H9 (cell line): ENCODE measurements around the gene XPNPEP3. TPM values are rescaled to one million over a fixed set of nuclear protein-coding genes. Genes with fewer than 3 reads are reported as not detected.

Experiments
- DNase-seq: peaks from one replicate; pipeline ENCODE4 v3.0.0-alpha.2; 2017
- H2AFZ ChIP-seq: one replicate; pipeline ENCODE4 v1.6.1; 2013; ENCODE audit warnings: mild to moderate bottlenecking, low read length, control low read depth, moderate library complexity
- H2AK5ac ChIP-seq: 2 replicates; pipeline ENCODE4 v1.6.1; 2013; ENCODE audit warnings: low read length, control low read depth, mixed read lengths; ENCODE audit not compliant: insufficient read length
- H2BK120ac ChIP-seq: one replicate; pipeline ENCODE4 v1.6.1; 2013; ENCODE audit warnings: low read depth, mild to moderate bottlenecking, low read length, control low read depth, inconsistent platforms; ENCODE audit not compliant: poor library complexity, severe bottlenecking
- H2BK12ac ChIP-seq: 2 replicates; pipeline ENCODE4 v1.6.1; 2013; ENCODE audit warnings: low read length, control low read depth, mixed read lengths, low read depth; ENCODE audit not compliant: insufficient read length
- H2BK15ac ChIP-seq: 2 replicates; pipeline ENCODE4 v1.6.1; 2013; ENCODE audit warnings: low read depth, low read length, control low read depth
- H2BK20ac ChIP-seq: one replicate; pipeline ENCODE4 v1.6.1; 2013; ENCODE audit warnings: low read depth, mild to moderate bottlenecking, low read length, control low read depth, inconsistent platforms; ENCODE audit not compliant: poor library complexity, severe bottlenecking
- H2BK5ac ChIP-seq: 2 replicates; pipeline ENCODE4 v1.6.1; 2013; ENCODE audit warnings: low read length, control low read depth, mixed read lengths; ENCODE audit not compliant: insufficient read length
- H3K14ac ChIP-seq: 2 replicates; pipeline ENCODE4 v1.6.1; 2013; ENCODE audit warnings: low read length, control low read depth; ENCODE audit not compliant: insufficient read depth
- H3K18ac ChIP-seq: 2 replicates; pipeline ENCODE4 v1.6.1; 2013; ENCODE audit warnings: low read depth, mild to moderate bottlenecking, mixed read lengths, low read length, control low read depth; ENCODE audit not compliant: insufficient read length
- H3K23ac ChIP-seq: 2 replicates; pipeline ENCODE4 v1.6.1; 2013; ENCODE audit warnings: low read length, control low read depth, mixed read lengths, low read depth; ENCODE audit not compliant: insufficient read length
- H3K23me2 ChIP-seq: 2 replicates; pipeline ENCODE4 v1.6.1; 2013; ENCODE audit warnings: low read depth, mild to moderate bottlenecking, mixed read lengths, low read length, control low read depth; ENCODE audit not compliant: insufficient read length, poor library complexity, severe bottlenecking
- H3K27ac ChIP-seq: 2 replicates; pipeline ENCODE4 v1.5.1; 2013; ENCODE audit warnings: low read length, control low read depth, mixed read lengths, low read depth; ENCODE audit not compliant: insufficient read length
- H3K27me3 ChIP-seq: 2 replicates; pipeline ENCODE4 v1.6.1; 2013; ENCODE audit warnings: low read length, control low read depth, inconsistent platforms; ENCODE audit not compliant: insufficient read depth
- H3K4ac ChIP-seq: 2 replicates; pipeline ENCODE4 v1.6.1; 2013; ENCODE audit warnings: low read depth, mild to moderate bottlenecking, control low read depth, inconsistent platforms, low read length, moderate library complexity
- H3K4me1 ChIP-seq: 2 replicates; pipeline ENCODE4 v1.6.1; 2013; ENCODE audit warnings: low read length, control low read depth, inconsistent platforms; ENCODE audit not compliant: insufficient read depth
- H3K4me2 ChIP-seq: 2 replicates; pipeline ENCODE4 v1.6.1; 2013; ENCODE audit warnings: low read length, control low read depth, mixed read lengths; ENCODE audit not compliant: insufficient read length, insufficient read depth
- H3K56ac ChIP-seq: 2 replicates; pipeline ENCODE4 v1.6.1; 2013; ENCODE audit warnings: low read depth, mild to moderate bottlenecking, mixed read lengths, low read length, control low read depth; ENCODE audit not compliant: insufficient read length
- H3K79me1 ChIP-seq: 2 replicates; pipeline ENCODE4 v1.6.1; 2013; ENCODE audit warnings: low read depth, mild to moderate bottlenecking, moderate library complexity, low read length, control low read depth, inconsistent platforms; ENCODE audit not compliant: insufficient read depth, poor library complexity, severe bottlenecking
- H3K79me2 ChIP-seq: 2 replicates; pipeline ENCODE4 v1.6.1; 2013; ENCODE audit warnings: low read length, control low read depth, inconsistent platforms; ENCODE audit not compliant: insufficient read depth
- H3K9ac ChIP-seq: 2 replicates; pipeline ENCODE4 v1.6.1; 2013; ENCODE audit warnings: low read length, control low read depth, mixed read lengths; ENCODE audit not compliant: insufficient read length; ENCODE audit errors: extremely low read depth
- H3K9me3 ChIP-seq: one replicate; pipeline ENCODE4 v1.6.1; 2013; ENCODE audit warnings: low read depth, low read length, inconsistent platforms; ENCODE audit not compliant: control insufficient read depth
- H3T11ph ChIP-seq: one replicate; pipeline ENCODE4 v1.6.1; 2013; ENCODE audit warnings: mild to moderate bottlenecking, low read length, control low read depth, inconsistent platforms
- H4K20me1 ChIP-seq: one replicate; pipeline ENCODE4 v1.6.1; 2013; ENCODE audit not compliant: control insufficient read depth, insufficient read length, insufficient read depth
- H4K5ac ChIP-seq: 2 replicates; pipeline ENCODE4 v1.6.1; 2013; ENCODE audit warnings: low read depth, mild to moderate bottlenecking, mixed read lengths, low read length, control low read depth; ENCODE audit not compliant: insufficient read length
- H4K8ac ChIP-seq: replicated peaks from 2 replicates; pipeline ENCODE4 v1.6.1; 2013; ENCODE audit warnings: low read length, control low read depth, mixed read lengths, low read depth; ENCODE audit not compliant: insufficient read length
- H4K91ac ChIP-seq: 2 replicates; pipeline ENCODE4 v1.6.1; 2013; ENCODE audit warnings: low read depth, mild to moderate bottlenecking, moderate library complexity, mixed read lengths, low read length, control low read depth; ENCODE audit not compliant: insufficient read length
- H3K27ac Mint-ChIP-seq, 3 experiments: 2 replicates in 2 of 3; 3 replicates in 1 of 3; pipeline ENCODE4 v1.8.0; 2020 to 2021; ENCODE audit warnings: mixed read lengths in 3 of 3, mild to moderate bottlenecking in 1 of 3, moderate library complexity in 1 of 3
- H3K27me3 Mint-ChIP-seq: 2 replicates; pipeline ENCODE4 v1.8.0; 2021; ENCODE audit warnings: low read depth, mild to moderate bottlenecking, moderate library complexity, mixed read lengths
- H3K36me3 Mint-ChIP-seq, 3 experiments: 2 replicates in 2 of 3; 3 replicates in 1 of 3; pipeline ENCODE4 v1.8.0; 2020 to 2021; ENCODE audit warnings: low read depth in 3 of 3, mixed read lengths in 3 of 3; ENCODE audit not compliant: insufficient read depth in 1 of 3
- H3K4me1 Mint-ChIP-seq, 2 experiments: 2 replicates each; pipeline ENCODE4 v1.8.0; 2020; ENCODE audit warnings: mixed read lengths in 2 of 2
- H3K4me3 Mint-ChIP-seq, 2 experiments: 2 replicates in 1 of 2; 3 replicates in 1 of 2; pipeline ENCODE4 v1.8.0; 2020 to 2021; ENCODE audit warnings: mild to moderate bottlenecking in 2 of 2, mixed read lengths in 2 of 2, moderate library complexity in 1 of 2
- H3K9me3 Mint-ChIP-seq, 2 experiments: 2 replicates in 1 of 2; 3 replicates in 1 of 2; pipeline ENCODE4 v1.8.0; 2020; ENCODE audit warnings: mild to moderate bottlenecking in 2 of 2, mixed read lengths in 2 of 2, moderate library complexity in 1 of 2
- WGBS: extraction: QIAGEN DNeasy Blood & Tissue Kit; methylation state at CpG from one replicate; pipeline ENCODE4 v1.1.7; 2013; ENCODE audit warnings: missing lambda C conversion rate, low lambda C conversion rate, mixed read lengths; ENCODE audit not compliant: insufficient read length; ENCODE audit errors: extremely low coverage; 5-methylcytosine and 5-hydroxymethylcytosine counted together
- microRNA-seq: library from miRNA; unstranded; fragments of <30 nt; microRNA quantifications from one replicate; pipeline ENCODE4, GENCODE V29; 2020; ENCODE audit warnings: borderline microRNAs expressed
- total RNA-seq: library from RNA; stranded (reverse); gene quantifications from 2 replicates; pipeline ENCODE4 v1.2.1, GENCODE V29; 2021
- TF ChIP-seq, protein P1 (sequence below): fragments of 200-600 bp; sonication (generic); conservative IDR thresholded peaks from 3 replicates; pipeline ENCODE4 v1.8.0; 2021; ENCODE audit warnings: antibody characterized with exemption, mild to moderate bottlenecking

The XPNPEP3 gene
- total RNA-seq, 1 experiment from 2014 or later = 18.3 TPM

DNA sequence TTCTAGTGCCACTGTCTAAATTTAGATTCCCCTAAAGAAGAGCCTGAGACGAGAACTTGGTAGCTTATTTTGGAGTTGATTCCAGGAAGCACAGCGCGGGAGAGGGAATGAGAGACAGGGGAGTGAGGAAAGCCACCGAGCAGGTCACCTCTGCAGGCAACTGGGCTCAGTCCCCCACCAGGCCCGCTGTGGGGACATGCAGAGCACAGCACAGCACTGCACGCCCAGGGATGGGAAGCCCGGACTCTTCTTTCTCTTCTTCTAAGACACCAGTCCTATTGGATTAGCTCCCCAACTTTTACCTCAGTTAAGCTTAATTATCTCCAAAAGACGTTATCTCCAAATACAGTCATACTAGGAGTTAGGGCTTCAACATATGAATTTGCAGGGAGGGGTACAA is 122.9 kb downstream of the XPNPEP3 start:
- H3K79me1 ChIP-seq = no peaks in the 10 kb centered on the region
- H2AFZ ChIP-seq = no peak overlapping the region
- TF ChIP-seq, protein P1, sequence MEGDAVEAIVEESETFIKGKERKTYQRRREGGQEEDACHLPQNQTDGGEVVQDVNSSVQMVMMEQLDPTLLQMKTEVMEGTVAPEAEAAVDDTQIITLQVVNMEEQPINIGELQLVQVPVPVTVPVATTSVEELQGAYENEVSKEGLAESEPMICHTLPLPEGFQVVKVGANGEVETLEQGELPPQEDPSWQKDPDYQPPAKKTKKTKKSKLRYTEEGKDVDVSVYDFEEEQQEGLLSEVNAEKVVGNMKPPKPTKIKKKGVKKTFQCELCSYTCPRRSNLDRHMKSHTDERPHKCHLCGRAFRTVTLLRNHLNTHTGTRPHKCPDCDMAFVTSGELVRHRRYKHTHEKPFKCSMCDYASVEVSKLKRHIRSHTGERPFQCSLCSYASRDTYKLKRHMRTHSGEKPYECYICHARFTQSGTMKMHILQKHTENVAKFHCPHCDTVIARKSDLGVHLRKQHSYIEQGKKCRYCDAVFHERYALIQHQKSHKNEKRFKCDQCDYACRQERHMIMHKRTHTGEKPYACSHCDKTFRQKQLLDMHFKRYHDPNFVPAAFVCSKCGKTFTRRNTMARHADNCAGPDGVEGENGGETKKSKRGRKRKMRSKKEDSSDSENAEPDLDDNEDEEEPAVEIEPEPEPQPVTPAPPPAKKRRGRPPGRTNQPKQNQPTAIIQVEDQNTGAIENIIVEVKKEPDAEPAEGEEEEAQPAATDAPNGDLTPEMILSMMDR = no peak
- no peaks in the 10 kb centered on the region for H3K4me1 ChIP-seq
- H3K27me3 ChIP-seq = no peaks in the 10 kb centered on the region
- no peak overlapping the region for H3T11ph ChIP-seq
- no peaks in the 10 kb centered on the region; a peak in 1 of 4 replicates for H3K4me1 Mint-ChIP-seq
- no peaks in the 10 kb centered on the region for H3K27me3 Mint-ChIP-seq
- no peaks in the 10 kb centered on the region for H4K20me1 ChIP-seq
- no peak overlapping the region for H3K4ac ChIP-seq
- no peaks in the 10 kb centered on the region for H3K23me2 ChIP-seq
- H2BK12ac ChIP-seq = no peak overlapping the region
- no peaks in the 10 kb centered on the region for H3K9me3 ChIP-seq
- no peak for DNase-seq
- no peak overlapping the region for H2AK5ac ChIP-seq
- H4K5ac ChIP-seq = no peak overlapping the region
- no CpG with 5 or more reads among the region's 8 CpGs for WGBS
- no peak overlapping the region for H4K8ac ChIP-seq
- no peaks in the 10 kb centered on the region for H3K79me2 ChIP-seq
- H3K4me2 ChIP-seq = no peak overlapping the region
- H3K9ac ChIP-seq = no peak overlapping the region
- H3K27ac ChIP-seq = no peak overlapping the region
- H3K9me3 Mint-ChIP-seq = no peaks in the 10 kb centered on the region
- H3K14ac ChIP-seq = no peak overlapping the region
- H3K56ac ChIP-seq = no peak overlapping the region
- no peak overlapping the region for H2BK120ac ChIP-seq
- no peak overlapping the region for H2BK5ac ChIP-seq
- no peak overlapping the region for H3K4me3 Mint-ChIP-seq
- no peak overlapping the region for H4K91ac ChIP-seq
- H3K18ac ChIP-seq = no peak overlapping the region
- H3K27ac Mint-ChIP-seq = 0 out of 7 replicates have a peak overlapping the region, but pooled peaks of 1 of the 3 experiments have one; percentile 61
- H3K36me3 Mint-ChIP-seq = no peaks in the 10 kb centered on the region; a peak in 1 of 7 replicates
- H2BK15ac ChIP-seq = no peak overlapping the region
- no peak overlapping the region for H3K23ac ChIP-seq
- no peak overlapping the region for H2BK20ac ChIP-seq

Small RNA genes lying within 50 kb of the gene (microRNA-seq; reads per million reads assigned to microRNA genes)
- gene MIR4766 = 0.58 reads per million

Other genes with a start within 250 kb of the XPNPEP3 start
- gene MRTFA, start 220.4 kb upstream of the XPNPEP3 start, total RNA-seq = 38.1 and 44.4 TPM in 2 replicates
- 2.8 and 2.9 TPM in 2 replicates for gene MCHR1, start 177.7 kb upstream of the XPNPEP3 start, total RNA-seq
- gene SLC25A17, start 37.8 kb upstream of the XPNPEP3 start, total RNA-seq = 26.5 and 30.2 TPM in 2 replicates
- 345 and 353 TPM in 2 replicates for gene ST13, start 509 bp upstream of the XPNPEP3 start, total RNA-seq
- not detected in 2 replicates for gene DNAJB7, start 5.0 kb downstream of the XPNPEP3 start, total RNA-seq
- gene RBX1, start 94.2 kb downstream of the XPNPEP3 start, total RNA-seq = 79.1 and 85.6 TPM in 2 replicates
- gene EP300, start 235.4 kb downstream of the XPNPEP3 start, total RNA-seq = 132 and 136 TPM in 2 replicates